KMS-11 (cell line): ENCODE measurements around the gene MCM6.
"Not testable (repeated sequence)": the region's sequence is repeated elsewhere in the genome, so short reads cannot be mapped to it uniquely, and the experiment has no call there.

Source experiments
- H2AFZ ChIP-seq: fragments of 200-600 bp; sonication (generic); 2 replicates; pipeline ENCODE4 v1.6.1; 2016; ENCODE audit warnings: antibody characterized with exemption, mixed run types, low read depth
- H3K27ac ChIP-seq: fragments of 200-600 bp; sonication (generic); 2 replicates; pipeline ENCODE4 v1.6.1; 2016; ENCODE audit warnings: mild to moderate bottlenecking, mixed run types
- H3K27me3 ChIP-seq: fragments of 200-600 bp; sonication (generic); 2 replicates; pipeline ENCODE4 v1.6.1; 2017; ENCODE audit warnings: mild to moderate bottlenecking, low read depth, mixed run types, moderate library complexity; ENCODE audit not compliant: insufficient read depth
- H3K36me3 ChIP-seq: fragments of 200-600 bp; sonication (generic); 2 replicates; pipeline ENCODE4 v1.6.1; 2017; ENCODE audit warnings: mild to moderate bottlenecking, mixed run types; ENCODE audit not compliant: insufficient read depth
- H3K4me1 ChIP-seq: fragments of 200-600 bp; sonication (generic); 2 replicates; pipeline ENCODE4 v1.6.1; 2016; ENCODE audit warnings: mild to moderate bottlenecking, low read depth, mixed run types; ENCODE audit not compliant: poor library complexity, severe bottlenecking
- H3K4me2 ChIP-seq: fragments of 200-600 bp; sonication (generic); 2 replicates; pipeline ENCODE4 v1.7.0; 2016; ENCODE audit warnings: mild to moderate bottlenecking, mixed run types
- H3K4me3 ChIP-seq: fragments of 200-600 bp; sonication (generic); IDR thresholded peaks from 2 replicates; pipeline ENCODE4 v1.6.1; 2017; ENCODE audit warnings: low read depth, low read length, mixed read lengths; ENCODE audit not compliant: insufficient read depth
- H3K79me2 ChIP-seq: fragments of 200-600 bp; sonication (generic); 2 replicates; pipeline ENCODE4 v1.6.1; 2016; ENCODE audit warnings: low read depth, mixed run types; ENCODE audit not compliant: insufficient read depth
- H3K9ac ChIP-seq: fragments of 200-600 bp; sonication (generic); 2 replicates; pipeline ENCODE4 v1.6.1; 2016; ENCODE audit warnings: mild to moderate bottlenecking, mixed run types
- H4K20me1 ChIP-seq: fragments of 200-600 bp; sonication (generic); 2 replicates; pipeline ENCODE4 v1.6.1; 2016; ENCODE audit warnings: mild to moderate bottlenecking, mixed run types; ENCODE audit not compliant: insufficient read depth
- TF ChIP-seq, protein P1 (sequence below): fragments of 200-600 bp; sonication (generic); conservative IDR thresholded peaks from 2 replicates; pipeline ENCODE4 v1.6.1; 2017; ENCODE audit warnings: low read depth, mild to moderate bottlenecking, antibody characterized with exemption, low read length, moderate library complexity, mixed read lengths

The MCM6 gene

DNA sequence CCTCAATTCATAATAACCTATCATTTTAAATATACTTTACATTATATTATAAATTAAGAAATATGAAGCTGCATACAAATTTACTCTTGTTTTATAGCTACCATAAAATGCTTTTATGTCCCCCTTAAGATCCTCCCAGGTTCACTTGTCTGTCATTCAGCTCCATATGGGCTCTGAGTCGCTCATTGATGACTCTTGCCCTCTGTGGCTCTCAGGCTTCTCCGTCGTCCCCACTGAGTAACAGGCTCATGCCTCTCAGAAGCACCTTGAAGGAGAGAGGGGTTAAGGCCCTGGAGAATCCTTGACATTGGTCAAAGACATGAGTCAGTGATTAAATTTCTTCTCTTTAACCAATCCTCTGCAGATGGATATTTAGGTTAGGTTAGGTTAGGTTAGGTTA is 6.2 kb upstream of the MCM6 start:
- Histone ChIP-seq H4K20me1 (no peaks in the 10 kb centered on the region), H3K36me3 (no peaks in the 10 kb centered on the region), H2AFZ (no peak overlapping the region), H3K4me1 (no peaks in the 10 kb centered on the region), H3K4me3 (no peak overlapping the region), H3K27ac (no peak overlapping the region), H3K9ac (no peak overlapping the region), H3K4me2 (no peak overlapping the region), H3K27me3 (no peaks in the 10 kb centered on the region), H3K79me2 (no peaks in the 10 kb centered on the region)
- TF ChIP-seq, protein P1, sequence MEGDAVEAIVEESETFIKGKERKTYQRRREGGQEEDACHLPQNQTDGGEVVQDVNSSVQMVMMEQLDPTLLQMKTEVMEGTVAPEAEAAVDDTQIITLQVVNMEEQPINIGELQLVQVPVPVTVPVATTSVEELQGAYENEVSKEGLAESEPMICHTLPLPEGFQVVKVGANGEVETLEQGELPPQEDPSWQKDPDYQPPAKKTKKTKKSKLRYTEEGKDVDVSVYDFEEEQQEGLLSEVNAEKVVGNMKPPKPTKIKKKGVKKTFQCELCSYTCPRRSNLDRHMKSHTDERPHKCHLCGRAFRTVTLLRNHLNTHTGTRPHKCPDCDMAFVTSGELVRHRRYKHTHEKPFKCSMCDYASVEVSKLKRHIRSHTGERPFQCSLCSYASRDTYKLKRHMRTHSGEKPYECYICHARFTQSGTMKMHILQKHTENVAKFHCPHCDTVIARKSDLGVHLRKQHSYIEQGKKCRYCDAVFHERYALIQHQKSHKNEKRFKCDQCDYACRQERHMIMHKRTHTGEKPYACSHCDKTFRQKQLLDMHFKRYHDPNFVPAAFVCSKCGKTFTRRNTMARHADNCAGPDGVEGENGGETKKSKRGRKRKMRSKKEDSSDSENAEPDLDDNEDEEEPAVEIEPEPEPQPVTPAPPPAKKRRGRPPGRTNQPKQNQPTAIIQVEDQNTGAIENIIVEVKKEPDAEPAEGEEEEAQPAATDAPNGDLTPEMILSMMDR, result no peak

DNA sequence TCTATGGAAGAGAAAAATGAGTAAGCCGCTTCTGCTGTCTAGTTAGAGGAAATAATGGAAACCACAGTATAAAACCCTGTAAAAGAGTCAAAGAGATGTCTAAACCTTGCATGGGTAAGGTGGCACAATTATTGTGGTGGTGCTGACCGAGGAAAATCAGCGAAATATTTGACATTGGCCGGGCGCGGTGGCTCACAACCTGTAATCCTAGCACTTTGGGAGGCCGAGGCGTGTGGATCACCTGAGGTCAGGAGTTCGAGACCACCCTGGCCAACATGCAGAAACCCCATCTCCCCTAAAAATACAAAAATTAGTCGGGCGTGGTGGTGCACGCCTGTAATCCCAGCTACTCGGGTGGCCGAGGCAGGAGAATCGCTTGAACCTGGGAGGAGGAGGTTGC is 527 bp upstream of the MCM6 start:
- peak overlapping the region; percentile 96; the same call in 1 of the 2 replicates for H3K27ac ChIP-seq
- H3K4me1 ChIP-seq, result peaks cover 12% of the 10 kb centered on the region
- not testable (repeated sequence) for H3K27me3 ChIP-seq, H3K36me3 ChIP-seq, H3K4me3 ChIP-seq
- H3K79me2 ChIP-seq, result peaks cover 40% of the 10 kb centered on the region
- H3K9ac ChIP-seq, result peak overlapping the region; percentile 97; the same call in 1 of the 2 replicates
- H2AFZ ChIP-seq, result peak overlapping the region; percentile 52; the same call in 1 of the 2 replicates
- peaks cover 12% of the 10 kb centered on the region for H4K20me1 ChIP-seq
- H3K4me2 ChIP-seq, result peak overlapping the region; percentile 29; the same call in 1 of the 2 replicates

DNA sequence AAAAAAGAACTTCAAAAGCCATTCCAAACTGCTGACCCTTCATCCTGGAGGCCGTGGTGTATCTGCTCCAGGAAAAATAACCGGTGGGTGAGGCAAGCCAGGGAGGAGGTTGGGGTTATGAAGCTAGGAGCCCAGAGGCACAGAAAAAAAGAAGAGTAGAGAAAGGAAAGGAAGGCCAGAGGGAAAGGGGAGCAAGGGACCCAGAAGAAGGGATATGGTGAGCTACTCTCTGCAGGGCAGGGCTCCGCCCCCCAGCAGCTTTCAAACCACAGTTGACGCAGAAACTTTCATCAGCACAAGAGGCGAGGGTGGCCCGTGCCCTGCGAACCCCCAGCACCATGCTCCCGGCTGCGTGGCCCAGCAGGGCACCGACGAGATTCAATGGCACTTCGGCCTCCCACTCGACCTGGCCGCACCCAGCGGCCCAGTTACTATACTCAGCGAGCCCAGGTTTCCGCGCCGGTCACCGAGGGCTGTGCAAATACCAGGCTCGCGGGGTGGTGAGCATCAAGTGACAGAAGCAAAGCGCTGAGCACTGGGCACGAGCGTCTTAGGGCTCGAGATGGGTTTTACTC is 665 bp downstream of the MCM6 start:
- peak overlapping the region; percentile 34; the same call in 1 of the 2 replicates for H2AFZ ChIP-seq
- peaks cover 12% of the 10 kb centered on the region for H4K20me1 ChIP-seq
- H3K27me3 ChIP-seq, result no peaks in the 10 kb centered on the region
- H3K4me3 ChIP-seq, result peak overlapping the region; percentile 30
- H3K4me2 ChIP-seq, result peak overlapping the region; percentile 72
- TF ChIP-seq, protein P1, result no peak
- peaks cover 5% of the 10 kb centered on the region; the same call in 1 of the 2 replicates for H3K36me3 ChIP-seq
- H3K9ac ChIP-seq, result peak overlapping the region; percentile 97
- H3K27ac ChIP-seq, result peak overlapping the region; percentile 96
- peaks cover 12% of the 10 kb centered on the region for H3K4me1 ChIP-seq
- peaks cover 40% of the 10 kb centered on the region for H3K79me2 ChIP-seq

DNA sequence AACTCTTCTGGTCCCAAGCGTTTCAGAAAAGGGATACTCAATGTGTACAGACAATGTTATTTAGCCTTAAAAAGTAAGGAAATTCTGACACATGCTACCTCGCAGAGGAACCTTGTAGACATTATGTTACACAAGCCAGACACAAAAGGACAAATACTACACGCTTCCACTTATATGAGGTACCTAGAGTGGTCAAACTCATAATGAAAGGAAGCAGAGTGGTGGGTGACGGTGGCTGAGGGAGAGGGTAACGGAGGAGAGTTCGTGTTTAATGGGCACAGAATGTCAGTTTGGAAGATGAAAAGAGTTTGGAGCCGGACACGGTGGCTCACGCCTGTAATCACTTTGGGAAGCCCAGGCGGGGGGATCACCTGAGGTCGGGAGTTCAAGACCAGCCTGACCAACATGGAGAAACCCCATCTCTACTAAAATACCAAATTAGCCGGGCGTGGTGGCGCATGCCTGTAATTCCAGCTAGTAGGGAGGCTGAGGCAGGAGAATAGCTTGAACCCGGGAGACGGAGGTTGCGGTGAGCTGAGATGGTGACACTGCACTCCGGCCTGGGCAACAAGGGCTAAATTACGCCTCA is 1.4 kb downstream of the MCM6 start:
- TF ChIP-seq, protein P1, result no peak
- no peaks in the 10 kb centered on the region for H3K27me3 ChIP-seq
- H3K27ac ChIP-seq, result peak overlapping the region; percentile 96; the same call in 1 of the 2 replicates
- no peak overlapping the region for H3K4me3 ChIP-seq
- H3K4me2 ChIP-seq, result peak overlapping the region; percentile 72
- H3K4me1 ChIP-seq, result peaks cover 12% of the 10 kb centered on the region
- H4K20me1 ChIP-seq, result peaks cover 12% of the 10 kb centered on the region
- no peak overlapping the region; the same call in 1 of the 2 replicates for H3K9ac ChIP-seq
- H3K36me3 ChIP-seq, result peaks cover 5% of the 10 kb centered on the region; the same call in 1 of the 2 replicates
- H2AFZ ChIP-seq, result no peak overlapping the region
- peaks cover 40% of the 10 kb centered on the region for H3K79me2 ChIP-seq

DNA sequence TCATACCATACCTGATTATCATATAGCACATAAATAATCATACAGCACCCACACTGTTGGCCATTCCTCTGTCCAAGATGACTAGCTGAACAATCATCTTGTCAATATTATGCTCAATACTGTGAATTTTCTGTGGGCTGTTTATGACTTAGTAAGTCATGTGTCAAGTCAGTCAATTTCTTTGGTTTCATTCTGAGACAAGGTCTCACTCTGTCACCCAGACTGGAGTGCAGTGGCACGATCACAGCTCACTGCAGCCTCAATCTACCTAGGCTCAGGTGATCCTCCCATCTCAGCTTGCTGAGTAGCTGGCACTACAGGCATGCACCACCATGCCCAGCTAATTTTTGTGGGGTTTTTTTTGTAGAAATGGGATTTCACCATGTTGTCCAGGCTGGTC is 5.7 kb downstream of the MCM6 start:
- H2AFZ ChIP-seq, result no peak overlapping the region
- H3K79me2 ChIP-seq, result peaks cover 34% of the 10 kb centered on the region
- H3K4me1 ChIP-seq, result peaks cover 12% of the 10 kb centered on the region
- H4K20me1 ChIP-seq, result peaks cover 12% of the 10 kb centered on the region
- H3K9ac ChIP-seq, result no peak overlapping the region
- no peak overlapping the region for H3K4me3 ChIP-seq
- H3K27ac ChIP-seq, result no peak overlapping the region
- no peaks in the 10 kb centered on the region for H3K27me3 ChIP-seq
- TF ChIP-seq, protein P1, result no peak
- no peak overlapping the region for H3K4me2 ChIP-seq
- H3K36me3 ChIP-seq, result peaks cover 5% of the 10 kb centered on the region; the same call in 1 of the 2 replicates
